ENCODE measurements around the gene RFC2.
"Not testable (repeated sequence)": the region's sequence is repeated elsewhere in the genome, so short reads cannot be mapped to it uniquely, and the experiment has no call there.

The RFC2 gene

DNA sequence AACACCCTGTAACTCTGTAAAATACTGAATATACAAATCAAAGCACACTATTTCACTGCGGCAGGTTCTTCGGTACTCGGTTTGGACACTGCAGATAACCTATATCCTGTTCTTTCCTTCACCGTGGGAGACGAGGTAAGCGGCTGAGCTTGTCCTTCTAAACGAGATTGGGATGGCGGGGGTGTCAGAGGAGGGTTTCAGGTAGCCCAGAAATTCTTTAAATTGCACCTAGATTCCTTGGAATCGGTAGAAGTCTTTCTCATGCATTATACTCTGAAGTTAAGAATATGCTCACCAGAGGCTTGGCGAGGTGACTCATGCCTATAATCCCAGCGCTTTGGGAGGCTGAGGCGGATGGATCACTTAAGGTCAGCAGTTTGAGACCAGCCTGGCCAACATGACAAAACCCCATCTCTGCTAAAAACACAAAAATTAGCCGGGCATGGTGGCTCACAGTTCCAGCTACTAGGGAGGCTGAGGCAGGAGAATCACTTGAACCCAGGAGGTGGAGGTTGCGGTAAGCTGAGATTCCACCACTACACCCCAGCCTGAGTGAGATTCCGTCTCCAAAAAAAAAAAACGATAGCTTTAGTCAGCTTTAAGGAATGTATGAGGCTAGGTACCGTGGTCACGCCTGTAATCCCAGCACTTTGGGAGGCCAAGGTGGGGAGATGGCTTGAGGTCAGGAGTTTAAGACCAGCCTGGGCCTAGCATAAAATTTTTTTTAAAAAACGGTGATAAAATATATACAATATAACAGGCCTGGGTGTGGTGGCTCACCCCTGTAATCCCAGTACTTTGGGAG lies 54.4 kb downstream of the RFC2 start:
- H3K27me3 ChIP-seq (ENCODE audit: insufficient read depth, low read length), result no peaks in the 10 kb centered on the region; the same call in 1 of the 2 replicates
- H3K79me2 ChIP-seq (ENCODE audit: control insufficient read depth, insufficient read depth, low read length, unreplicated experiment), result no peaks in the 10 kb centered on the region
- peaks cover 2% of the 10 kb centered on the region; the same call in 1 of the 2 replicates for H3K36me3 ChIP-seq (ENCODE audit: insufficient read depth, low read length)
- no peak overlapping the region for H3K27ac ChIP-seq (ENCODE audit: low read depth, low read length)
- no peak overlapping the region for H2AFZ ChIP-seq (ENCODE audit: low read length, unreplicated experiment)
- no peaks in the 10 kb centered on the region for H3K4me1 ChIP-seq (ENCODE audit: control insufficient read depth, insufficient read depth, low read length, unreplicated experiment)
- no peak overlapping the region for H3K4me3 ChIP-seq (ENCODE audit: low read depth, low read length)

DNA sequence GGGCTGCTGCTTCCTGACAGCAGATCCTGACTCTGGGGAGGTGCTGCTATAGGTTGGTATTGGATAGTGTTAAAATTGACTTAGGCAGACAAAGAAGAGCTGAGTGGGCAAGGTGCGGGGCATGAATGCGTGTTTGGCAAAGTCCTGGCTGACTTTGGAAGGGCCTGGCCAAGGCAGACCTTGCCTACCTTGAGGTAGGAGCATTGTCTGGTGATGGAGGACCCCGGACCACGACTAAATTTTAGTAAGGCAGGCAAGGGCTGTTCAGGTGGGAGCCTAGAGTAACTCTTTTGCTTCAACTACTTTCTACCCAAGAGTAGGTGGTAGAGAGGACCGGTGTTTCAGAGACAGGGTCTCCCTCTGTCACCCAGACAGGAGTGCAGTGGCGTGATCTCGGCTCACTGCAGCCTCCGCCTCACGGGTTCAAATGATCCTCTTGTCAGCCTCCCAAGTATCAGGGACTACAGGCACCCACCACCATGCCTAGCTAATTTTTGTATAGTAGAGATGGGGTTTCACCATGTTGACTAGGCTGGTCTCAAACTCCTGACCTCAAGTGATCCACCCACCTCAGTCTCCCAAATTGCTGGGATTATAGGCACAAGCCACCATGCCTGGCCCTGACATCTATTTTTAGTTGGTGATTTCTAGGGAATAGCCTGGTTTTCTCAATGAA lies 56.6 kb downstream of the RFC2 start:
- no peak overlapping the region for H3K4me3 ChIP-seq (ENCODE audit: low read depth, low read length)
- peaks cover 6% of the 10 kb centered on the region for H3K79me2 ChIP-seq (ENCODE audit: control insufficient read depth, insufficient read depth, low read length, unreplicated experiment)
- H2AFZ ChIP-seq (ENCODE audit: low read length, unreplicated experiment), result no peak overlapping the region
- no peak overlapping the region for H3K27ac ChIP-seq (ENCODE audit: low read depth, low read length)
- H3K4me1 ChIP-seq (ENCODE audit: control insufficient read depth, insufficient read depth, low read length, unreplicated experiment), result no peaks in the 10 kb centered on the region
- no peaks in the 10 kb centered on the region for H3K27me3 ChIP-seq (ENCODE audit: insufficient read depth, low read length)
- peaks cover 15% of the 10 kb centered on the region; the same call in 1 of the 2 replicates for H3K36me3 ChIP-seq (ENCODE audit: insufficient read depth, low read length)

DNA sequence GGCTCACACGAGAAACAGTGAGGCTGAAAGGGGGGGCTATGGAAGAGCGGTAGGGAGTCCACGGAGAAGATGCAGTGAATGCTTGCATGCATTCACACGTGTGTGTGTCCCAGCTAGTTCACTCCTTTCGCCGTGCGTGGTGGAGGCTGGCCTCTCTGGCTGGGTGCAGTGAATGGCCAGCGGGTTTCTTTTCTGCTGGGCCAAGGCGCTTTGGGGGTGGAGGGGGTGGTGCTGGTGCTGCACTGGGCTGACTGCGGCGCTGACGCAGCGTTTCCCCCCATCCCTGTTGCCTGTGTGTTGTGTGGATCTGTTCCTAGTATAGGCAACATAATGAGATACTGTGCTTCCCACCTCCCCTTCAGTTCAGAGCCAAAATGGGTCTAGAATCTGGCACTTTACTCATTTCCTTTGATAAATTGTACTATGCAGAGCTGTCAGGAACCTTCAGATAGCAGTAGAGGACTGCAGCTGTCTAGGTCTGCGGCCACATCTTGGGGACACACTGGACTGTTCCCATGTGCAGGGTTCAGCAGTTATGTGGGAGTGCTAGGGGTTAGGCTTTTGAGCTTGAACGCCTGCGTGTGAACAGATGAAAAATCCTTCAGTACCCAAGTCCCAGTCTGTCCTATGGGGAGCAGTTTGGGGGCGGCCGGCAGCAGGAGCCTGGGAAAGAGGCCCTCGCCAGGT lies 58.1 kb downstream of the RFC2 start:
- peaks cover 25% of the 10 kb centered on the region for H3K36me3 ChIP-seq (ENCODE audit: insufficient read depth, low read length)

DNA sequence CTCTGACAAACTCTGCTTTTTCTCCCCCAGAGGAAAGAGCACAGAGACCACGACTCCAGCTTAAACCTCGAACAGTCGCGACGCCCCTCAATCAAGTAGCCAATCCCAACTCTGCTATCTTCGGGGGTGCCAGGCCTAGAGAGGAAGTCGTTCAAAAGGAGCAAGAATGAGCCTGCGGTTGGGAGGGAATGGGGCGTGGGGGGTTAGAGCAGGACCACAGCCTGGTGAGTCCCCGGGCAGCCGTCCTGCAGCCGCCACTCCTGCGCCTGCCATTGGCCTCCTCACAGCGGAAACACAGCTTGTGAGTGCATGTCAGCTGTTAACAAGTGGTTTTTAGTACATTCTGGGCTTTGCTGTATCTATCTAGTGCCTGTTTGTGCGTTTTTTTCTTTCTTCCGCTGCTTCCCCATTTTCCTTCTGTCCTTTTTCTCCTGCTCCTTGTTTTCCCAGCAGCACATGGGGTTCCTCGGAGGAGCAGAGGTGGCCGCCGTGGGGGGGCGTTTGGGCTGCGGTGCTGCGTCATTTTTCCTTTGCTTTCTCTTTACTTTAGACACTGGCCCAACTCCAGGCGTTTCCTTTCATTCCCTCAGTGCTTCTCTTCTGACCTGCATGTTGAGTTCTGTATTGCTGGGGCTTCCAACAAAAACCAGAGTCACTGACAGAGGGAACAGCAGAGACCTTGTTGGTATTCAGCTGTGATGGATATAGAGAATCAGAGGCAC lies 58.9 kb downstream of the RFC2 start:
- H3K4me1 ChIP-seq (ENCODE audit: control insufficient read depth, insufficient read depth, low read length, unreplicated experiment); H2AFZ ChIP-seq (ENCODE audit: low read length, unreplicated experiment); H3K27me3 ChIP-seq (ENCODE audit: insufficient read depth, low read length); H3K27ac ChIP-seq (ENCODE audit: low read depth, low read length); H3K4me3 ChIP-seq (ENCODE audit: low read depth, low read length): not testable (repeated sequence)
- H3K36me3 ChIP-seq (ENCODE audit: insufficient read depth, low read length), result peaks cover 29% of the 10 kb centered on the region
- H3K79me2 ChIP-seq (ENCODE audit: control insufficient read depth, insufficient read depth, low read length, unreplicated experiment), result peaks cover 21% of the 10 kb centered on the region

More for the DNA sequence above, 58.1 kb downstream of the RFC2 start:
- not testable (repeated sequence) for H2AFZ ChIP-seq (ENCODE audit: low read length, unreplicated experiment); H3K27me3 ChIP-seq (ENCODE audit: insufficient read depth, low read length); H3K4me3 ChIP-seq (ENCODE audit: low read depth, low read length); H3K4me1 ChIP-seq (ENCODE audit: control insufficient read depth, insufficient read depth, low read length, unreplicated experiment); H3K27ac ChIP-seq (ENCODE audit: low read depth, low read length)
- peaks cover 15% of the 10 kb centered on the region for H3K79me2 ChIP-seq (ENCODE audit: control insufficient read depth, insufficient read depth, low read length, unreplicated experiment)

DNA sequence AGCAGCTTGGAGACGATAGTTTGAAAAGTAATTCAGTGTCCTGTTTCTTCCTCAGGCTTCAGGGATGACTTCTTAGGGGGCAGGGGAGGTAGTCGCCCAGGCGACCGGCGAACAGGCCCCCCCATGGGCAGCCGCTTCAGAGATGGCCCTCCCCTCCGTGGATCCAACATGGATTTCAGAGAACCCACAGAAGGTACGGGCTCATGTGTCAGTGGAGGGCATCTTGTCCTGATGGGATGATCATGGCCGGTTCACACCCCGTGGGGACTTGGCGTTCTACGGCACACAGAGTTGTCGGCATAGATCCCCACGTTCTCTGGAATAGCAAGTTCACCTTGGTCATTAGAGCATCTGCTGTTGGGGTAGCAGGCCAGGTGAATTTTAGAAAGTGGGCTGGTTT lies 59.5 kb downstream of the RFC2 start:
- Histone ChIP-seq H2AFZ (ENCODE audit: low read length, unreplicated experiment) (no peak overlapping the region), H3K27ac (ENCODE audit: low read depth, low read length) (no peak overlapping the region)

DNA sequence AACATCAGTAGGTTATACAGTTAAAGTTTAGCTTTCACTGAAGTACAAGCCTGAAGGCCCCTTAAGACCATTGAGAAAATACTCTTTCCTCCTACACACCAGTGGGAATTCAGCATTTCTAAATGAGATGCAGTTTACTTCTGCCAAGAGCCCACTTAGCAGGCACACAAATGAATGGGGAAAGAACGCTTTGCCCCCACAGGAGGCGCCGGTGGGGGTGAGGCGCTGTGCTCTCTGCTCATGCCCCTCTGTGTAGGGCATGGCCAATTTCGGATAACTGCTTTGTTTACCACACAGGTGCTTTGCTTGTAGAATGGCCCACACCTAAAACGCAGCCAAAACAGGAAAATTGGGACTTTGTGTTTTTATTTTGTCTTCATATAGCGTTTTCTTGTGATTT lies 60.3 kb downstream of the RFC2 start:
- Histone ChIP-seq H3K4me3 (ENCODE audit: low read depth, low read length) (no peak overlapping the region), H3K27ac (ENCODE audit: low read depth, low read length) (no peak overlapping the region), H2AFZ (ENCODE audit: low read length, unreplicated experiment) (no peak overlapping the region), H3K4me1 (ENCODE audit: control insufficient read depth, insufficient read depth, low read length, unreplicated experiment) (no peaks in the 10 kb centered on the region), H3K36me3 (ENCODE audit: insufficient read depth, low read length) (peaks cover 42% of the 10 kb centered on the region), H3K79me2 (ENCODE audit: control insufficient read depth, insufficient read depth, low read length, unreplicated experiment) (peaks cover 34% of the 10 kb centered on the region), H3K27me3 (ENCODE audit: insufficient read depth, low read length) (no peaks in the 10 kb centered on the region)

More for the DNA sequence above, 59.5 kb downstream of the RFC2 start:
- Histone ChIP-seq H3K36me3 (ENCODE audit: insufficient read depth, low read length) (peaks cover 34% of the 10 kb centered on the region), H3K4me1 (ENCODE audit: control insufficient read depth, insufficient read depth, low read length, unreplicated experiment) (no peaks in the 10 kb centered on the region), H3K79me2 (ENCODE audit: control insufficient read depth, insufficient read depth, low read length, unreplicated experiment) (peaks cover 27% of the 10 kb centered on the region), H3K4me3 (ENCODE audit: low read depth, low read length) (no peak overlapping the region), H3K27me3 (ENCODE audit: insufficient read depth, low read length) (no peaks in the 10 kb centered on the region)

DNA sequence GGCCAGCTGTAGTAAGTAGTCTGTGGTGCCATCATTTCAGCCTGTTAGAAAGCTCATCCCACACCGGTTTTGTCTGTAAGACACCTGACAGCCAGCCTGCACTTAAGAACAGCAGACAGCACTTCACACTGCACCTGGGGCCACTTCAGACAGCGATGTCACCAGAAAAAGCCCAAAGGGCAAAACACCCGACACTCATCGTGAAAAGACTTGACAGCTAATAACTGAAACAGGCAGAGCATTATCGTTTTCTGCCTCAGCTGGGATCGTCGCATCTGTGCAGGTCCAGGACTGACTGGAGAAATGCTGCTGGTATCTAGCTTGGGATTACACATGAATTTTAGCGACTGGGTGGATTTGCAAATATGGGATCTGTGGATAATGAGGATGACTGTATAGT lies 61.1 kb downstream of the RFC2 start:
- Histone ChIP-seq H3K79me2 (ENCODE audit: control insufficient read depth, insufficient read depth, low read length, unreplicated experiment) (peaks cover 43% of the 10 kb centered on the region), H3K36me3 (ENCODE audit: insufficient read depth, low read length) (peaks cover 50% of the 10 kb centered on the region), H2AFZ (ENCODE audit: low read length, unreplicated experiment) (no peak overlapping the region), H3K4me1 (ENCODE audit: control insufficient read depth, insufficient read depth, low read length, unreplicated experiment) (peaks cover 5% of the 10 kb centered on the region), H3K4me3 (ENCODE audit: low read depth, low read length) (no peak overlapping the region), H3K27me3 (ENCODE audit: insufficient read depth, low read length) (no peaks in the 10 kb centered on the region), H3K27ac (ENCODE audit: low read depth, low read length) (no peak overlapping the region)

DNA sequence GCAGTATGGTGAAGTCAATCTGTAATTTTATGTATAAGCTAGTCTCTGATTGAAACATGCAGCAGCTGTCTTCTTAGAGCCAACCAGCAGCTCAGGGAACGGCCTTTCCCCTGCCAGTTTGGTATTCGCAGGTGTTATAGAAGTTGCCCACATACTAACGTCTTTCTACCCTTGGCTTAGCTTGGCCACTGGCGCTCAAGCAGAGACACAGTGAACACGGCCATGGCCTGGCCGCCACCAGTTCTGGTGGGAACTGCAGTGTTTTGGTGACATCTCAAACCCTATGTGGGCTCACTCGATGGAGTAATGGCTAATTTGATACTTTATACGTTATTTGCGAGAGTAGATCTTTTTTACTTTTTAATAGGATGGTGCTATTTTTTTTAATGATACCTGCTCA lies 63.0 kb downstream of the RFC2 start:
- Histone ChIP-seq H3K4me3 (ENCODE audit: low read depth, low read length) (no peak overlapping the region), H3K36me3 (ENCODE audit: insufficient read depth, low read length) (peaks cover 53% of the 10 kb centered on the region), H3K27ac (ENCODE audit: low read depth, low read length) (no peak overlapping the region), H3K79me2 (ENCODE audit: control insufficient read depth, insufficient read depth, low read length, unreplicated experiment) (peaks cover 61% of the 10 kb centered on the region), H2AFZ (ENCODE audit: low read length, unreplicated experiment) (no peak overlapping the region), H3K27me3 (ENCODE audit: insufficient read depth, low read length) (no peaks in the 10 kb centered on the region), H3K4me1 (ENCODE audit: control insufficient read depth, insufficient read depth, low read length, unreplicated experiment) (peaks cover 11% of the 10 kb centered on the region)

DNA sequence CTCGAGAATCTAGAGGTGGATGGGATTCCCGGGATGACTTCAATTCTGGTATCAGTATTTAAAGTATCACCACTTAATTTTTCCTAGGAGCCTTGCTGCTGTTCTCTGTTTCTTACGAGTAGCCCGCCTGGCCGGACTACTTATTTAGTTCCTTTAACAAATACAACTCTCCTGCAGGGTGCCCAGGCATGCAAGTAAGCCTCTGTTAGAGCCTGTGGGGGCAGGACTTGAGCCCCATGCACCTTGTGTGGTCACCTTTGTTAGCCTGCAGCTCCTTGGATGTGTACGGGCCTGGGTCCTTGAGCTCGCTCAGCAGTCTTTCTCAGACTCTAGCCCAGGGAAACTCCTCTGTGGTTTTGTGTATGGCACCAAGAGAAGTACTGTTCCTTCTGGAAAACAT lies 63.9 kb downstream of the RFC2 start:
- no peak overlapping the region for H3K27ac ChIP-seq (ENCODE audit: low read depth, low read length)
- H3K27me3 ChIP-seq (ENCODE audit: insufficient read depth, low read length), result no peaks in the 10 kb centered on the region
- H3K4me1 ChIP-seq (ENCODE audit: control insufficient read depth, insufficient read depth, low read length, unreplicated experiment), result peaks cover 18% of the 10 kb centered on the region
- peaks cover 71% of the 10 kb centered on the region for H3K79me2 ChIP-seq (ENCODE audit: control insufficient read depth, insufficient read depth, low read length, unreplicated experiment)
- peaks cover 53% of the 10 kb centered on the region for H3K36me3 ChIP-seq (ENCODE audit: insufficient read depth, low read length)
- H3K4me3 ChIP-seq (ENCODE audit: low read depth, low read length), result no peak overlapping the region
- no peak overlapping the region for H2AFZ ChIP-seq (ENCODE audit: low read length, unreplicated experiment)

DNA sequence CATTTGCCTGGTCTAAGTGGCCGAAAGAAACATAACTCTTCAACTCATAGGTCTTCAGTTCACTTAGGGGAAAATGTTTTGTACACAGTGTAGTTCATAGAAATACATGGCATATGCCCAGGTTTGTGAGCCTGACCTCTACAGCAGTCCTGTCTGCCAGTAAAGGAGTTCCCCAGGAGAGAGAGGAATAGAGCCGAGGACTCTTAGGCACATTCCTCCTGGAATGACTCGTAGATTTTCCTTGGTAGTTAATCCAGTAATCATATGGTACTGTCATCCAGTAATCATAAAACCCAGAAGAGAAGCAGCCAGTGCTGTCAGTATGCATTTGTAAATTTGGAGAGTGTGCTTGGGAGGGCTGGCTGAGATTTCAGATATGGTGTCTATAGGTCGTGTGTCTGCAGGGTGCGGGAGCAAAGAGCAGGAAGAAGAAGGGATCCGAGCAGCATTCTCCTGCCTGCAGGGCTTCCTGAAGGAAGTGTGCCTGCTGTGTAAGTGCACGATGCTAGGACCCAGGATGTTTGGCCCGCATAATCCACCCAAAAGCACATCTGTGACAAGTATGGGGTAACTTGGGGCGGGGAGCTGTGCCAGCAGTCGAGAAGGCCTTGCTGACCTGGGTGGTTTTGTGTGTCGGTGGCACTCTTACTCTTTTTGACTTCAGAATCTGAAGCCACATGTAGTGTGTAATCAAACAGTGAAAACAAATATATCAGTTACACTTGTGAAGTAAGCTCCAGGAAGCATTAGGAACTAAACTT lies 66.1 kb downstream of the RFC2 start:
- Histone ChIP-seq H3K4me3 (ENCODE audit: low read depth, low read length) (no peak overlapping the region), H3K79me2 (ENCODE audit: control insufficient read depth, insufficient read depth, low read length, unreplicated experiment) (peaks cover 89% of the 10 kb centered on the region), H3K36me3 (ENCODE audit: insufficient read depth, low read length) (peaks cover 48% of the 10 kb centered on the region), H3K27ac (ENCODE audit: low read depth, low read length) (peak overlapping the region; percentile 33; the same call in 1 of the 2 replicates), H3K27me3 (ENCODE audit: insufficient read depth, low read length) (no peaks in the 10 kb centered on the region), H2AFZ (ENCODE audit: low read length, unreplicated experiment) (no peak overlapping the region), H3K4me1 (ENCODE audit: control insufficient read depth, insufficient read depth, low read length, unreplicated experiment) (peaks cover 36% of the 10 kb centered on the region)
